HL-60/S4 treated with retinoic acid at 250 ng/mL for 4 days and 3 days (cell line): ENCODE results near the gene NAGLU.

Source experiments
- in situ Hi-C: fragments of 300-500 bp; cut with MboI; formaldehyde crosslinking; loops from 2 replicates; pipeline ENCODE4 v1.7.0; 2022; ENCODE audit warnings: low sequenced_read_pairs

Gene NAGLU

DNA sequence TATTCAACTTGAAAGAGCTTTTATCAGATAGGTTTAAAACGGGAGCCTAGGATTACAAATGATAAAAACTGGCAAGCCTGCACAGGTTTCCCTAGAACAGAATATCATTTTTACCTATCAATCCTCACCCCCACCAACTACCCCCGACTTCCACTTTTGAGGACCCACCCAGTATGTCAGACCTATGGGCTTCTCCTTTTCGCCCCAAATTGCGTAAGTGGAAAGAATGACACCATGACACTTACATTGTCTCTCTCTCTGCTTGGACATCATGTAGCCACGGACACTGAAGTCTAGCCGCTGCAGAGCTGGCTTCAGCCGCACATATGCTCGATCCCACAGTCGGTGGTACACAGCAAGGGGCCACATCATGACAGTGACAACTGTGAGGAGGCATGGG, 48.8 kb downstream of the NAGLU start:
- in situ Hi-C loops: no loop called here

DNA sequence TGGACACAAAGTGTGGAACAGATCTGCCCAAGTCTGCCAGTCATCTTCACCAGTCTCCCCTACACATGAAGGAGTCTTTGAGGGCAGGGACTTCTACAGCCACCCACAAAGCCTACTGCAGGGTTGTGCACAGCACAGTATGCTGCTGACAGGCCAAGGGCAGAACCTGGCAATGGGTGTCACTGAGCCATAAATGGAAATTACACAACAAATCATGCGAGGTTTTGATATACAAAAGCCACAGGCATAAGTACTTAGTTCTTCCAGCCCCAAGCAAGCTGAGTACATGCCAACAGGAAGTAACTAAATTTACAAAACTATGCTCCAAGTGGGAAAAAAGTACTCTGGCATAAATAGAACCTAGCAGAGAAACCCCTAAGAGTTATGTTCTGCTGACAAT, 49.3 kb downstream of the NAGLU start:
- in situ Hi-C loops: no loop called here

DNA sequence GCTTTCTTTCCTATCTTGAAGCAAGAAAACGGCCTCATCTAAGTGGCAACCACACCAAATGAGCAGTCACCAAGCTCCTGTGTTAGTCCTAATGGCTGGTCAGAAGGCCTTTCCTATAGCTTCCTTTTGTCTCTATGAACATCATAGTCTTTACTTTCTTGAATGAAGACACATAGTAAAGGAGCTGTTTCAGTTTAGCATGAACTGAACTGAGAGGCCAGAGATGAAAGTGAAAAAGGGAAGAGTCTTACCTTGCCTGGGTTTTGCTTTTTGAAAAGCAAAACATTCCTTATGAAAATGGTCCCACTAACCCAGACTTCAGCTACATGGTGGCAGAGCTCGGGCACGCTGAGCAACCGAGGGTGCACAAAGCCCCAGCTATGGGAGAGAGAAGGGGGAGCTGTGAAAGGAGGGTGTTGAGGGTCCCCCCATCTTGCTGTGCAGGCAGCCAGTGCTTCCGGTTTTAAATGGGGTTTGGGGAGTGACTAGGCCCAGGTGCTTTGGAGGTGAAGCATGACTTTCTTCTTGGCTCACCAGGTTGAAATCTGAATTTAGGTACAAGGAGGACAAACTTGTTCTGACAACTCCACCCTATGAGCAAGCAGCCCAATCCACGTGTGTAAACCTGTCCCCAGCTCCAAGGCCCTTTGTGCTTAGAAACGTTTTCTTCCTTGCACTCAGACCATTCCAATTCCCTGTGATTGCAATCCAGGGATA, 50.6 kb downstream of the NAGLU start:
- in situ Hi-C loops: no loop called here

DNA sequence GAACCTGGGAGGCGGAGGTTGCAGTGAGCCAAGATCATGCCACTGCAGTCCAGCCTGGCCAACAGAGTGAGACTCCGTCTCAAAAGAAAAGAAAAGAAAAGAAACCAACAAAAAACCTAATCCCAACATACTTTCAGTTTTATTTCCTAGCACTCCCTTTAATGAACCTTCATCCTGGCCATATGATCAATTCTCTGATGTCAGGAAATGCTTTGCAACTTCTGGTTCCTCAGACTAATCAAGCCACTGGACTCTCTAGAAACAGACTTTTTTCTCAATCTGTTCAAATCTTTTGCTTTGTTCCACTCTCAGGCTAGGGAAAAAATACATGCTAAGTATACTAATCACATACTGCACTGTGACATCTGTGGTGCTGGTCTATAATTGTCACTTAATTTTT, 54.8 kb downstream of the NAGLU start:
- in situ Hi-C loops: no loop called here

DNA sequence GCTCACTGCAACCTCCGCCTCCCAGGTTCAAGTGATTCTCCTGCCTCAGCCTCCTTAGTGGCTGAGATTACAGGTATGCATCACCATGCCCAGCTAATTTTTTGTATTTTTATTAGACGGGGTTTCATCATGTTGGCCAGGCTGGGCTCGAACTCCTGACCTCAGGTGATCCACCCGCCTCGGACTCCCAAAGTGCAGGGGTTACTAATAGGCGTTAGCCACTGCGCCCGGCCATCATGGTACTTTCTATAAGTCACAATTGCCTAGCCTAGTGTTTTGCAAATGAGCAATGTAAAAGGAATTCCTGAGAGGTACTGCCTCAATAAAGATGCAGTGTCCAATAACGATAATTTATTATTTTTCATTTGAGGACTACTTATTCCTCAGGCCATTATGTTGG, 55.4 kb downstream of the NAGLU start:
- in situ Hi-C loops: no loop called here
